Stimulated activated naive CD8-positive, alpha-beta T cell treated with anti-CD3 and anti-CD28 coated beads, Interleukin-15, Interleukin-2, amounts not matched to agents 100 U/mL and 50 U/mL, for 24 hours (primary cell): ENCODE data around the gene APRT.
"Not testable (repeated sequence)": the region's sequence is repeated elsewhere in the genome, so short reads cannot be mapped to it uniquely, and the experiment has no call there.

Experiments
- ATAC-seq: fragments of 150-1000 bp; cut with Tn5 transposase; one replicate; pipeline ENCODE4 v1.10.0; 2021
- DNase-seq: peaks from one replicate; pipeline ENCODE4 v3.0.0; 2021

The APRT gene

DNA sequence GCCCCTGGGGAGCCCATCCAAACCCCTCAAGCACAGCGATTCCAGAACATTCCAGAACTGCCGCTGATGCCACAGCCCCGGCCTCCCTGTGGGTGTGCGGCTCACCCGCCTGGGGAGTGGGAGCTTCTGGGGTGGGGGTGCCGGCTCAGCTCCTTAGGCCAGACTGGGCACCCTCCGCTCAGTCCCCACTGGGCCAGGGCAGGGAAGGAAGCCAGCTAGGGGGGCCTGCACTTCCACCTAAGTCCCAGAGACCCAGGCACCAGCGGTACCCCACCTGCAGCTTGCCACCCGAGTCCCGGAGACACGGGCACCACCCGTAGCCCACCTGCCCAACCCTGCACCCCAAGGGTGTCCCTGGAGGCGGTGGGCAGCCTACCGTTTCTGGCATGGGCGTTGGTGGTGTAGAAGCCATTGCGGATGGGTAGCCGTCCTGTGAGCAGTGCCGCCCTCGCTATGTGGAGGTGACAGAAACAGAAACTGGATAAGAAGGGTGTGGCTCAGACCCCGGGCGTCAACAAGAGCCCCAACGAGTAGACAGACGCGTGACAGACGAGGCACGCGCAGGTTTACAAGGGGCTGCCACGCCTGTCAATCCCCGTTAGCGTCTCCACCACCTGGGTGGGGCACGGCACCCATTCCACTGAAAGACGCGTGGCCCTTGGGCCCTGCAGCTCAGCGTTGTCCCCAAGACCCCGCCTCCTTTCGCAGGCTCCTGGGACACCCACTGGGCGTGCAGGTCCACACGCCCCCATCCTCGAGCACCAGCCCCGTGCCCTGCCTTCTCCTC lies 30.0 kb upstream of the APRT start:
- ATAC-seq (no peak), DNase-seq (no peak)

DNA sequence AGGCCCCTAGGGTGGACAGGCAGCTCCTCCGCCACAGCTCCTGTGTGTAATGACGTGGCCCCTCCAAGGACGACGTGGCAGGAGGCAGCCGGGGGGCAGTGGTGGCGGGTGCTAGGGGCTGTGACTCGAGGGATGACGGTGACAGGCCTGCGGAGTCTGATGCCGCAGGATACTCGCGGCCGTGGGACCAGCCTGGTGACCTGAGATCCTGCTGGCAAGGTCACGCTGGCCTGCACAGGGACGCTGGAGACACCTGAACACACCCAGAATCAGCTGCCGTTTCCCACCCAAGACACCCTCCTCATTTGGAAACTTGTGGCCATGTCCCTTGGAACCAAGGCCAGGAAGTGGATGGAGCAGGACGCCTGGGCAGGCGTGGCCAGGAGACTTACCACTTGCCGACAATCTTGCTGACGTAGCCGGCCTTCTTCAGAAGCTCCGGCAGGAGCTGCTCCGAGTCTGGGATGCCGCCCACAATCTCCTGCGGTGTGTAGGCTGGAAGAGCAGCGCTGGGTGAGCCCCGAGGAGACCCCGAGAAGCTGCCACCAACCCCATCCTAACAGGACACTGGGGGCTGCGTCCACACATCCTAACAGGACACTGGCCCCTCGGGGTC lies 29.0 kb upstream of the APRT start:
- ATAC-seq (no peak), DNase-seq (no peak)

DNA sequence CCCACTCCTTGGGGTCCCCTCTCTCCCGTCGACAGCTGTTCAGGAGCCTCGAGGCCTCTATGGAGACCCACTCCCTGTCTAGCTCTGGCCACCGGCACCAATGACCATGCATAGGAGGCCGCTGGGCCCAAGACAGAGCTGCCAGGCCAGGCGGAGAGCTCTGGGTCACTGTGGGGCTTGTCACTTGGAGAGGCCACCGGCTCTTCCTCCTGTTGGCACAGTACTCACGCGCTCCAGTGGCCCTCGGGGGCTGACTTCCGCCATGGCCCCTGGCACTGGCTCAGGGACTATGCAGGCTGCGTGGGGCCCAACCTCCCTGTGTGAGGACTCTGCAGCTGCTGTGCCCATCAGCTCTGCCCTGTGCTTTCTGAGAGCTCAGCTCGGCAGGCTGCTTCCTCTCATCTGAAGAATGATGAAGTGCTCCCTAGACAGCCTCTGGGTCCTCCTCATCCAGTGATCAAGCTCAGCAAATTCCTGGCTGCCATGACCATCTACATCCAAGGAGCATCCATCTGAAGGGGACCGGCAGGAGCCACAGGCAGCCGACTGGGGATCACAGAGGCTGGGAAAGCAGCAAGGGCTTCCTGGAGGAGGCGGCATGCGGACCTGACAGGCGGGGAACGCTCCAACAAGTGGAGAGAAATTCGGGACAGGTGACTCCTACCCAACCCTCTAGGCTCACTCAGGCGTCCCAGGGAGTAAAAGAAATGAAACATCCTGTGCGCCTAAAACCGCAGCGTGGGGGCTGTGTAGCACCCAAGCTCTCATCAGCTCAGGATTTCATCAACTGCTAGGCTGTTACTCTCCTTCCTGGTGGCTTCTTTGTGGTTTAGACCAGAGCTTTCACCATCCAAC lies 28.2 kb upstream of the APRT start:
- ATAC-seq (no peak), DNase-seq (no peak)

DNA sequence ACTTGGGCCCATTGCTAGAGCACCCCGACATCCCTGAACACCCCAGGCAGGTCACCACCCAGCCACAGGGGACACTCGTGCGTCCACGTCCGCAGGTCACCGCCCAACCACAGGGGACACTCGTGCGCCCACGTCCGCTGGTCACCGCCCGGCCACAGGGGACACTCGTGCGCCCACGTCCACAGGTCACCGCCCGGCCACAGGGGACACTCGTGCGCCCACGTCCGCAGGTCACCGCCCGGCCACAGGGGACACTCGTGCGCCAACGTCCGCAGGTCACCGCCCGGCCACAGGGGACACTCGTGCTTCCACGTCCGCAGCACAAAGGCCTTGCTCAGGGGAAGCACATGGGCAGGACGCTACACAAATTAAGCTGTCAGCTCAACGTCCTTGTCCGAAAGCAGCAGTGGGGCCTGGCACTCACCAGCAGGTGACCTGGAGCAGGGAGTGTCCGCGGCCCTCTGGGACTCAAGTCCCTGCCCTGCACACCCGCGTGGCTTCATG lies 27.4 kb upstream of the APRT start:
- DNase-seq: no peak
- no peak for ATAC-seq

DNA sequence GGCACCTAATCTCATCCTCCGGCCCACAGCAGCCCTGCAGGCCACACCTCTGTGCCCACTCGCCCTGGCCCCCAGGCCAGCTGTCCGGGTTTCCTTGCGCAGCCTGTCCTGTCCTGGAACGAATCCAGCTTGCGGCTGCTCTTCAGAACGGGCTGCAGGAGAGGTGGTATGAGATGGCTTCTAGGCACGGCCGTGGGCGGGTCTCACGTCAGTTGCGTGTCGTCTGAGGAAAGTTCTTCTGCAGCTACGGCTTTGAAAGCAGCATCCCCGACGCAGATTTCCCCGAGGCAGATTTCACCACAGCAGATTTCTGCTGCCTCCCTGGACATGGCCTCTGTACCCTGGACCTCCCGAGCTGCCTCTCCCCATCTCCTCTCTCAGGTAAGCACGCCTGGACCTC lies 26.8 kb upstream of the APRT start:
- DNase-seq (no peak), ATAC-seq (no peak)

DNA sequence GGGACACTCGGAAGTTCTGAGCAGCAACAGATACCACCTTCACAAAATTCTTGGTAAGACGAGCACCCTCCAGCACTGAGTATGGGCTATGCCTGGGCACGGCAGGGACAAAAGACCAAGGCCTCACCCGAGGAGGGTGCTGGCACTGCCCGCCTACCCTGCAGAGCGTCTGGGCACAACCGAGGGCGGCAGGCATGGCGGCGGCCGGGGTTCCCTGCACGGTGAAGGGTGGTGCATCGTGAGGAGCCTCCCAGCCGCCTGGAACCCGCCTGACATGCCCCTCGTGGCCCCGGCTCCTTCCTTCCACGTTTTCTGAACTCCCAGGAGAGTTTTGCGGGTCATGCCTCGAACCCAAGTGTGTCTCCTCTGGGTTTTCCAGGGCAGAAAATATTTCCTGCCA lies 26.1 kb upstream of the APRT start:
- DNase-seq: no peak
- no peak for ATAC-seq

DNA sequence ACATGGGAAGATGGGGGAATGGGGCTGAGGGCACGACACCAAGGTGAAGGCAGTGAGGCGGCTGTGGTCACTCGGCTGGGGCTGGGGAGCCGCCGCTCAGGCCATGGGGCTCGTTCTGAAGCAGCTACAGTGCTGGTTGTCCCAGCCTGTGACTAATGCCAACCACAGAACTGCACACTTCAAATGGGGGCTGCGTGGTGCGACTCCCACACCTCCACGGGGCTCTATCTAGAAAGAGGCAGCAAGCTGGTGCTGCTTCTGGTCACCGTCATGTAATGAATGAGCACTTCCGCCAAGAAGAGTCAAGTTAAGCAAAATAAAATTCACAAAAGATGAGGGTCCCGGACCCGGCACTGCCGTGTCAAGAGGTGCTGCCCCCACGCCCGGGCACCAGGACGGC lies 25.1 kb upstream of the APRT start:
- no peak for DNase-seq
- ATAC-seq: no peak

DNA sequence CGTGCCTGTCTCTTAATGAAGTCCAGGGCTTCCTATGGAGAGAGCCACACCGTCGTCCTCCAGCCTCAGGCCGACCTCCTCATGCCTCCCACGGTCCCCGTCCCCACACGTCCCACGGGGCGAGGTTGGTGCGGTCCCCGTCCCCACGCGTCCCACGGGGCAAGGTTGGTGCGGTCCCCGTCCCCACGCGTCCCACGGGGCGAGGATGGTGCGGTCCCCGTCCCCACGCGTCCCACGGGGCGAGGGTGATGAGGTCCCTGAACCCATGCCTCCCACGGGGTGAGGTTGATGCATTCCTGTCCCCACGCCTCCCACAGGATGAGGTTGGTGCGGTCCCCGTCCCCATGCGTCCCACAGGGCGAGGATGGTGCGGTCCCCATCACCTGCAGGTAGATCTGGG lies 24.1 kb upstream of the APRT start:
- ATAC-seq (no peak), DNase-seq (no peak)

DNA sequence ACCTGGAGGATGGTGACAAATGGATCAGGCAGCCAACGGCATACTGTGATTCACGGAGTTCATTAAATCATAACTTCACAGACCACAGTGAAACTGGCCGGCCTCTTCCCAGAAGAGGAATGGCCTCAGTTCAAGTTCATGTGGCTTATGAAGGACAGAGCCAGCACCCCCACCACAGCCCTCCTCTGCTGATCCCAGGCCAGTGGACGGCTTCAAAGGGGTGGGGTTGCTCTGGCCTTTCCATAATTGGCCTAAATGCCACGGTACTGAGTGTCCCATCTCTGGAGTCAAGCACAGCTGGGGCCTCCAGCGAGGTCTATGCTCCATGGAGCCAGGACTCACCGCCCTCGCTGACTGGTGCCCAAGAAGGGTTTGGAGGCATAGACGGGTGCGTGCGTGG lies 23.7 kb upstream of the APRT start:
- no peak for ATAC-seq
- DNase-seq: no peak

DNA sequence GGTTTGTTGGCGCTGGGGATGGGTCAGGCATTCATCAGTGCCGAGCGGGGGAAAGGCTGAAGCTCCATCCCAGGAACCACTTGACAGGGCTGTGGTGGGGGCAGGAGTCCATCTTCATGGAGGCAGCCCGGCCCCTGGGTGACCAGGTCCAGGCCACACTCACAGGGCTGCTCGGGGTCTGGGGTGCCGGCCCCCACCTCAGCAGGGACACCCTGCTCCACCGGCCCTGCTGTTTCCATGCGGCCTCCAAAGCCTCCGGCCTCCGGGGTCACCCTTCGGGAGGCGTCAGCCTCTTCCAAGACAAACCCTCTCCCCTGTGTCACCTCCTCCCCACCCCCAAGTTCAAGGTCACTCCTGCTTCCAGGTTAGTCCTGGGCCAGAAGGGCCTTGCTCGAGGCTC lies 22.9 kb upstream of the APRT start:
- DNase-seq (no peak), ATAC-seq (no peak)

DNA sequence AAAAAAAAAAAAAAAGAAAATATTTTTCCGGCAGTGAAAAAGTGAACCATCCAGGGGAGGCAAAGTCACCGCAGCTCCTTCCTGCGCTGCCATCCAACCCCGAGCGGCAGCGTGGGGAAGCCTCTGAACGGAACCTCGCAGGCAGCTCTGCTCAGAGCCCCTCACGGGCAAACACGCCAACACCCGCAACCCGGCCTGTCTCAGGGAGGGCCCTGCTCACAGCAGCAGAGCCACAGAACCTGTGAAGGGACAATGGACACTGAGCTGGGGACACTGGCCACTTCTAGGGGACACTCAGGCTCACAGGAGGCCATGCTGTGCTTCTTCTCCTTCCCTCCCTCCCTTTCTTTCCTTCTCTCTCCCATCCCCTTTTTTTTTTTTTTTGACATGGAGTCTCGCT lies 21.4 kb upstream of the APRT start:
- DNase-seq (no peak), ATAC-seq (no peak)

DNA sequence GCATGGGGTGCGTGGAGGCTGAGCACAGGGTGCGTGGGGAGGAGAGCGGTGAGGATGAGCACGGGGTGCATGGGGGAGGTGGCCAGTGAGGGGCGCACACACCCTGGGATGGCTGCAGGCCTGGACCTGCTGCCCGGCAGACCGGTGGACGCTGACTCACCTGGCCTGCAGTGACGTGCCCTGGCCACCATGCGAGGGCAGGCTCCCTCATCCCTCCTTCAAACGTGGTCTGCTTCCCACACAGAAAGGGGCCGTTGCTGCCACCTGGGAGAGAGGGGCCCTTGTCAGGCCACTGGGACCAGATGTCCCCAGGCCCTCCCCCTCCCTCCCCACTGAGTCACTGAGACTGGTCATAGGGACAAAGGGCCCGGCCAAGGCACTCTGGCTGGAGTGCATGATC lies 20.1 kb upstream of the APRT start:
- ATAC-seq (no peak), DNase-seq (no peak)

DNA sequence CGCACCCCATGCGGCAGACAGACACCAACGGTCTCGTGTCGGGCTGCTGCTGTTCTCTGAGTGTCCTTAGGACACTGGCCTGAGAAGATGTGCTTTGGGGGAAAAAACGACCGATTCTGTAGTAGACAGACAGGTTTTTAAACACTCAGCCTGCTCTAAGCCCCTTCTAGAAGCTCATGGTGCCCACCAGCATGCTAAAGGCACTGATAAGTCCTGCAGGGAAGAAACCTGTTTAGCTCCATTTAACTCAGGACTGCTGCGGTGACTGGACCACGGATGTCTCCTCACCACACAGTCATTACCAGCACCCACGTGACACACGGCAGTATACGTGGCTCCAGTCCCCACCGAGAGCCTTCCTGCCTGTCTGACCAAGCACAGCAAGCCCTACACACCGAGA lies 19.1 kb upstream of the APRT start:
- no peak for DNase-seq
- no peak for ATAC-seq

DNA sequence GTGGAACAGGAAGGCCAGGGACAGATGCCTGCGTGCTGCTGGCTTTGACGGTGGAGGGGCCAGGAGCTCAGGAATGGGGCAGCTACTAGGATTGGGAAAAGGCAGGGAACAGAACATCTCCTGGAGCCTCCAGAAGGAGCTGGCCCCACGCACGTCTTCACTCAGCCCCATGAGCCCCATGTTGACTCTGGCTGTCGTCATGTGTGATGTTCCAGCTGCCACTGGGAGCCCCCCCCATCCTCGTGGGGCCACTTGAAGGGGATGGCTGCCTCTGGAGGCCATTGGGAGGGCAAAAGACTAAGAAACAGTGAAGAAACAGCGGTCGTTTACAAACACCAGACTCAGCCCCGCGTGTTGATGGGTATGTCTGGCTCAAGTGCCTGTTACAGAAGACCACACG lies 18.5 kb upstream of the APRT start:
- DNase-seq (no peak), ATAC-seq (no peak)

DNA sequence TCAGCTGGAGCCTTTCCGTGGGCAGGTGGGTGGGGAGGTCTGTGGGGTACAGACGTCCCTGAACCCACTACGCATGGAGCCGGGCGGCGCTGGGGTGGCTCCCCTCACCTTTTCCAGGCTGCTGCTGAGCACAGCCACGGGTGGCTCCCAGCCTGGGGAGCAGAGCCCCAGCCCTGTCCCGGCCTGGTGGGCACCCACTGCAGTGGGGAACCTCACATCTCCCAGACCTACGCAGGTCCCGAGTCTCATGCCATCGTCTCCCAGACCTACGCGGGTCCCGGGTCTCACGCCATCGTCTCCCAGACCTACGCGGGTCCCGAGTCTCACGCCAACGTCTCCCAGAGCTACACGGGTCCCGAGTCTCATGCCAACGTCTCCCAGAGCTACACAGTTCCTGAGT lies 17.0 kb upstream of the APRT start:
- no peak for ATAC-seq
- no peak for DNase-seq

DNA sequence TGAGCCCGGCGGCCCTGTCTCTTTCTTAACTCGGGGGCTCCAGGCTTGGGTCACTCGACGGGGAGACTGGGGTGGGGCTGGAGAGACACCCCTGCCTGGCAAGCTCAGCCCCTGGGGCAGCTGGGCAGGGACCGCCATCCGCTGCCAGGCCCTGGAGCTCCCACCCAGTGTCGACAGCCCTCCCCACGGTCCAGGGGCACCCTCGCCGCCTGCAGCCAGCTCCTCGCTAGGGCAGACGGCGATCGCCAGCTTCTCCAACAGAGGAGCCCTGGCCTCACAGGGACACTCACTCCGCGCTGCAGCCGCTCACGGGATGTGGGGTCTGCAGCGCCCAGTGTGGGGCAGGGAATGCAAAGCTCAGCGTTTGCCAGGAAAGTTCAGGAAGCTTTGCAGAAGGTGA lies 16.0 kb upstream of the APRT start:
- no peak for DNase-seq

DNA sequence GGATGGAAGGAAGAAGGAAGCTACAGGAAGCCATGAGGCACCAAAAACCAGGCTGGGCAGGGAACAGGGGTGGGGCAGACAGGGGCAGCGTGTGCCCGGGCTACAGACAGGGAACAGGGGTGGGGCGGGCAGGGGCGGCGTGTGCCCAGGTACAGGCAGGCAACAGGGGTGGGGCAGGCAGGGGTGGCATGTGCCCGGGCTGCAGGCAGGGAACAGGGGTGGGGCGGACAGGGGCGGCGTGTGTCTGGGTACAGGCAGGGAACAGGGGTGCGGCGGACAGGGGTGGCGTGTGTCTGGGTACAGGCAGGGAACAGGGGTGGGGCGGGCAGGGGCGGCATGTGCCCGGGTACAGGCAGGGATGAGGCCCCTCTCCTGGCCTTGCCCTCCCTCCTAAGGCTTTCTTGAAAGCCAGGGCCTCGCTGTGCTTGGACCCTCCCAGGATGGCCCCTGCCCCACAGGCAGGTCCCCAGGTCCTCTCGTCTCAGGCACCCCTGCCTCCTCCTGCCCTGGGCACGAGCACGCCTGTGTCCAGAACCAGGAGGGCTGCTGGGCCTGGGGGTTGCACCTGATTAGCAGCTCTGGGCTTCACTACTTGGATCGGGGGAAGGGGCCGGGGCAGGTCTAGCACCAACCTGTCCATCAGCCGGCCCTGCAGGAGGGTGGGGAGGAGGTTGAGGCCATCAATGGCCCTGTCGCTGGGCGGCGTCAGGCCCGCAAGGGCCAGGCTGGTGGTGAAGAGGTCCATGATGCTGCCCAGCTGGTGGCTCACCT lies 14.5 kb upstream of the APRT start:
- DNase-seq (no peak), ATAC-seq (no peak)

More for the DNA sequence above, 16.0 kb upstream of the APRT start:
- ATAC-seq: no peak

DNA sequence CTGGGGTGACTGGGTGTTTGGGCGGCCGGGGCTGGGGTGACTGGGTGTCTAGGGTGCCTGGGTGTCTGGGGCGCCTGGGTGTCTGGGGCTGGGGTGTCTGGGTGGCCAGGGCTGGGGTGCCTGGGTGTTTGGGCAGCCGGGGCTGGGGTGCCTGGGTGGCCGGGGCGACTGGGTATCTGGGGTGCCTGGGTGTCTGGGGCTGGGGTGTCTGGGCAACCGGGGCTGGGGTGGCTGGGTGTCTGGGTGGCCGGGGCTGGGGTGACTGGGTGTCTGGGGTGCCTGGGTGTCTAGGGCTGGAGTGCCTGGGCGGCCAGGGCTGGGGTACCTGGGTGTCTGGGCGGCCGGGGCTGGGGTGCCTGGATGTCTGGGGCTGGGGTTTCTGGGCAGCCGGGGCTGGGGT lies 13.4 kb upstream of the APRT start:
- DNase-seq (no peak), ATAC-seq (no peak)

DNA sequence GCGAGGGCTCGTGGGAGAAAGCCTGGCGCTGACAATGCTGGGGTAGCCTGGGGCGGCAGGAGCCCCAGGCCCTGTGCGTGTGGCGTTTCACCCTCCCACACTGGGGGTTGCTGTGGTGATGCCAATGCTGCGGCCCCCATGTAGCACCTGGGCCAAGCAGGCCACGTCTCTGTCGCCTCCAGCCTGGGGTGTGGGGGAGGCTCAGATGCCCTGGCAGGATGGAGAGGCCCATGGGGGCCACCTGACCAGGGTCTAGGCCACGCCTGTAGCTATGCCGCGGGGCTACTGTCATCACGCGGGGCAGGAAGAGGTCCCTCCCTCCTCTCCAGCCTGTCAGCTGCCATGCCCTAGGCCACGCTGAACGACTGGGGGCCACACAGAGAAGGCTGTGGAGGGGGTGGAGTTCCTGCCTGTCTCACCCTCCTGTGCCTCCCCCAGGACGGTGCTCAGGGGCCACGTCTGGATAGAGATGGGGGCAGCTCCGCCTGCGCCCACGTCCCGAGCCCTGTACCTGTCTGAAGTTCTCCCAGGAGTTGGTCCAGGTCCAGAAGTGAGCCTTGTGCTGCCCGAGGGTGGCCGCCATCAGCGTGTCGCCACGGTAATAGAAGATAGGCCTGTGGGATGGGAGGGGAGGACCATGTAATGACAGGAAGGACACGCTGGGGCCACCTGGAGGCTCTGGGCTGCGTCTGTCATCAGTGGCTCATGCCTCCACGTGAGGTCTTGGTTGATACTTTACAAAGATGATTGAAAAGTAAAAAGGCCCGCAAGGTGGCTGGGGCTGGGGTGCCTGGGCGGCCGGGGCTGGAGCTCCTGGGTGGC lies 12.7 kb upstream of the APRT start:
- ATAC-seq (no peak), DNase-seq (no peak)

DNA sequence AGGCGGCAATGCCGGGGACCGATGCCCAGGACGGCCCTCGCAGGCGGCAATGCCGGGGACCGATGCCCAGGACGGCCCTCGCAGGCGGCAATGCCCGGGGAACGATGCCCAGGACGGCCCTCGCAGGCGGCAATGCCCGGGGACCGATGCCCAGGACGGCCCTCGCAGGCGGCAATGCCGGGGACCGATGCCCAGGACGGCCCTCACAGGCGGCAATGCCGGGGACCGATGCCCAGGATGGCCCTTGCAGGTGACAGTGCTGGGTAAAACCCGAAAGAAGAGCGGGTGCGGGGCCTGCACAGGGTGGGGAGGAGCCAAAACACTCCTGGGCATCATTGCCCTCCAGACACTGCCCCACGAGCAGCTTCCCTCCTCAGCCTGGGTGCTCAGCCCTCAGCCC lies 11.9 kb upstream of the APRT start:
- not testable (repeated sequence) for ATAC-seq

DNA sequence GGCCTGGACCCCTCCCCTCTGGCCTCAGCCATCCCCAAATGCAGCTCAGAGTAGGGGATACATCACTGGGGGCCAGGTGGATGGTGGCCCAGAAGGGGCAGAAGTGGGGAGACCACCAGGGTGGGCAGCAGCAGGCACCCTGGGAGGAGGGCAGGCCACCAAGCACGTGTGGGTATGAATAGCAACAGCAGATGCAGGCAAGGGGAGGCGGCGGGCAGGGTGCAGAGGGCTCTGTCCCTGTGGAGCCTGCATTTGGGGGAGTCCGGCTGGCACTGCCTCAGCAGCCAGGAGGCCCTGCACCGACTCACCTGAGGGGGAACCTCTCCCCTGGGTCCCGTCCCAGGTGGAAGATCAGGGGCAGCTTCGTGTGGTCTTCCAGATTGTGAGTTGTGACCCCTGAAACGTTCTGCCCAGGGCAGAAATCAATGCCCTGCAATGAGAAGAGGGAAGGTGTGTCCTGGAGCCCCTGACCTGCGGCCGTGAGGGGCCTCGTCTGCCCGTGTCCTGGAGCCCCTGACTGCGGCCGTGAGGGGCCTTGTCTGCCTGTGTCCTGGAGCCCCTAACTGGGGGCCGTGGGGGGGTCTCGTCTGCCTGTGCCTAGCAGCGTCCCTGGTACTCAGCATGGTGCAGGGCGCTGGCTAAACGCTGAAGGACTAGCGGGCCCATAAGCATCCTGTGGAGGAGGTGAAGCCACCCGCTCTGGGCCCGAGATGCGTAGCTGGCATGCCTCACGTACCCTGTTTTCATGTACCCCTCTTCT lies 10.7 kb upstream of the APRT start:
- ATAC-seq (no peak), DNase-seq (no peak)

More for the DNA sequence above, 11.9 kb upstream of the APRT start:
- not testable (repeated sequence) for DNase-seq
